ENCODE data around the gene HBZ. TPM values are rescaled to one million over a fixed set of nuclear protein-coding genes. Genes with fewer than 3 reads are reported as not detected.

Gene HBZ
- total and polyA plus RNA-seq, 2 of the 8 experiments (the other 6 are each of a cell fraction or from before 2014, with no cell fraction given) = 0.12 TPM; not detected in 1

DNA sequence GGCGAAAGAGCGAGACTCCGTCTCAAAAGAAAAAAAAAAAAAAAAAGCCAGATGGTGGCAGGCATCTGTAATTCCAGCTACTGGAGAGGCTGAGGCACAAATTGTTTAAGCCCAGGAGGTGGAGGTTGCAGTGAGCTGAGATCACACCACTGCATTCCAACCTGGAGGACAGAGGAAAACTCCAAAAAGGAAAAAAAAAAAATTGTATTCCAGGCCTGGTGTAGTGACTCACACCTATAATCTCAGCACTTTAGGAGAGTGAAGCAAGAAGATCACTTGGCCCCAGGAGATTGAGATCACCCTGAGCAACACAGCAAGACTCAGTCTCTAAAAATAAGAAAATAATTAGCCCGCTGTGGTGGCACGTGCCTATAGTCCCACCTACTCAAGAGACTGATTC is 47.9 kb downstream of the HBZ start (continued):
- TF ChIP-seq, protein P1, sequence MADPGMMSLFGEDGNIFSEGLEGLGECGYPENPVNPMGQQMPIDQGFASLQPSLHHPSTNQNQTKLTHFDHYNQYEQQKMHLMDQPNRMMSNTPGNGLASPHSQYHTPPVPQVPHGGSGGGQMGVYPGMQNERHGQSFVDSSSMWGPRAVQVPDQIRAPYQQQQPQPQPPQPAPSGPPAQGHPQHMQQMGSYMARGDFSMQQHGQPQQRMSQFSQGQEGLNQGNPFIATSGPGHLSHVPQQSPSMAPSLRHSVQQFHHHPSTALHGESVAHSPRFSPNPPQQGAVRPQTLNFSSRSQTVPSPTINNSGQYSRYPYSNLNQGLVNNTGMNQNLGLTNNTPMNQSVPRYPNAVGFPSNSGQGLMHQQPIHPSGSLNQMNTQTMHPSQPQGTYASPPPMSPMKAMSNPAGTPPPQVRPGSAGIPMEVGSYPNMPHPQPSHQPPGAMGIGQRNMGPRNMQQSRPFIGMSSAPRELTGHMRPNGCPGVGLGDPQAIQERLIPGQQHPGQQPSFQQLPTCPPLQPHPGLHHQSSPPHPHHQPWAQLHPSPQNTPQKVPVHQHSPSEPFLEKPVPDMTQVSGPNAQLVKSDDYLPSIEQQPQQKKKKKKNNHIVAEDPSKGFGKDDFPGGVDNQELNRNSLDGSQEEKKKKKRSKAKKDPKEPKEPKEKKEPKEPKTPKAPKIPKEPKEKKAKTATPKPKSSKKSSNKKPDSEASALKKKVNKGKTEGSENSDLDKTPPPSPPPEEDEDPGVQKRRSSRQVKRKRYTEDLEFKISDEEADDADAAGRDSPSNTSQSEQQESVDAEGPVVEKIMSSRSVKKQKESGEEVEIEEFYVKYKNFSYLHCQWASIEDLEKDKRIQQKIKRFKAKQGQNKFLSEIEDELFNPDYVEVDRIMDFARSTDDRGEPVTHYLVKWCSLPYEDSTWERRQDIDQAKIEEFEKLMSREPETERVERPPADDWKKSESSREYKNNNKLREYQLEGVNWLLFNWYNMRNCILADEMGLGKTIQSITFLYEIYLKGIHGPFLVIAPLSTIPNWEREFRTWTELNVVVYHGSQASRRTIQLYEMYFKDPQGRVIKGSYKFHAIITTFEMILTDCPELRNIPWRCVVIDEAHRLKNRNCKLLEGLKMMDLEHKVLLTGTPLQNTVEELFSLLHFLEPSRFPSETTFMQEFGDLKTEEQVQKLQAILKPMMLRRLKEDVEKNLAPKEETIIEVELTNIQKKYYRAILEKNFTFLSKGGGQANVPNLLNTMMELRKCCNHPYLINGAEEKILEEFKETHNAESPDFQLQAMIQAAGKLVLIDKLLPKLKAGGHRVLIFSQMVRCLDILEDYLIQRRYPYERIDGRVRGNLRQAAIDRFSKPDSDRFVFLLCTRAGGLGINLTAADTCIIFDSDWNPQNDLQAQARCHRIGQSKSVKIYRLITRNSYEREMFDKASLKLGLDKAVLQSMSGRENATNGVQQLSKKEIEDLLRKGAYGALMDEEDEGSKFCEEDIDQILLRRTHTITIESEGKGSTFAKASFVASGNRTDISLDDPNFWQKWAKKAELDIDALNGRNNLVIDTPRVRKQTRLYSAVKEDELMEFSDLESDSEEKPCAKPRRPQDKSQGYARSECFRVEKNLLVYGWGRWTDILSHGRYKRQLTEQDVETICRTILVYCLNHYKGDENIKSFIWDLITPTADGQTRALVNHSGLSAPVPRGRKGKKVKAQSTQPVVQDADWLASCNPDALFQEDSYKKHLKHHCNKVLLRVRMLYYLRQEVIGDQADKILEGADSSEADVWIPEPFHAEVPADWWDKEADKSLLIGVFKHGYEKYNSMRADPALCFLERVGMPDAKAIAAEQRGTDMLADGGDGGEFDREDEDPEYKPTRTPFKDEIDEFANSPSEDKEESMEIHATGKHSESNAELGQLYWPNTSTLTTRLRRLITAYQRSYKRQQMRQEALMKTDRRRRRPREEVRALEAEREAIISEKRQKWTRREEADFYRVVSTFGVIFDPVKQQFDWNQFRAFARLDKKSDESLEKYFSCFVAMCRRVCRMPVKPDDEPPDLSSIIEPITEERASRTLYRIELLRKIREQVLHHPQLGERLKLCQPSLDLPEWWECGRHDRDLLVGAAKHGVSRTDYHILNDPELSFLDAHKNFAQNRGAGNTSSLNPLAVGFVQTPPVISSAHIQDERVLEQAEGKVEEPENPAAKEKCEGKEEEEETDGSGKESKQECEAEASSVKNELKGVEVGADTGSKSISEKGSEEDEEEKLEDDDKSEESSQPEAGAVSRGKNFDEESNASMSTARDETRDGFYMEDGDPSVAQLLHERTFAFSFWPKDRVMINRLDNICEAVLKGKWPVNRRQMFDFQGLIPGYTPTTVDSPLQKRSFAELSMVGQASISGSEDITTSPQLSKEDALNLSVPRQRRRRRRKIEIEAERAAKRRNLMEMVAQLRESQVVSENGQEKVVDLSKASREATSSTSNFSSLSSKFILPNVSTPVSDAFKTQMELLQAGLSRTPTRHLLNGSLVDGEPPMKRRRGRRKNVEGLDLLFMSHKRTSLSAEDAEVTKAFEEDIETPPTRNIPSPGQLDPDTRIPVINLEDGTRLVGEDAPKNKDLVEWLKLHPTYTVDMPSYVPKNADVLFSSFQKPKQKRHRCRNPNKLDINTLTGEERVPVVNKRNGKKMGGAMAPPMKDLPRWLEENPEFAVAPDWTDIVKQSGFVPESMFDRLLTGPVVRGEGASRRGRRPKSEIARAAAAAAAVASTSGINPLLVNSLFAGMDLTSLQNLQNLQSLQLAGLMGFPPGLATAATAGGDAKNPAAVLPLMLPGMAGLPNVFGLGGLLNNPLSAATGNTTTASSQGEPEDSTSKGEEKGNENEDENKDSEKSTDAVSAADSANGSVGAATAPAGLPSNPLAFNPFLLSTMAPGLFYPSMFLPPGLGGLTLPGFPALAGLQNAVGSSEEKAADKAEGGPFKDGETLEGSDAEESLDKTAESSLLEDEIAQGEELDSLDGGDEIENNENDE (IDR thresholded peaks at IDR 0.05; ENCODE audit: insufficient replicate concordance, low read length) = no peak
- TF ChIP-seq CEBPB (IDR thresholded peaks at IDR 0.05; ENCODE audit: low read depth, low read length) = no peak
- no peak for TF ChIP-seq SUZ12 (IDR thresholded peaks at IDR 0.05; ENCODE audit: low read length)
- no peak for TF ChIP-seq RFX5 (IDR thresholded peaks at IDR 0.05; ENCODE audit: borderline replicate concordance, low read depth, low read length)
- TF ChIP-seq HDAC6 (IDR thresholded peaks at IDR 0.05; ENCODE audit: low read depth, low read length) = no peak
- TF ChIP-seq RBBP5 (IDR thresholded peaks at IDR 0.05; ENCODE audit: borderline replicate concordance, low read depth, low read length) = no peak
- no peak for TF ChIP-seq HDAC2 (IDR thresholded peaks at IDR 0.05; ENCODE audit: borderline replicate concordance in 1 of 2, low read depth in 2 of 2, low read length in 2 of 2)
- TF ChIP-seq, protein P2, sequence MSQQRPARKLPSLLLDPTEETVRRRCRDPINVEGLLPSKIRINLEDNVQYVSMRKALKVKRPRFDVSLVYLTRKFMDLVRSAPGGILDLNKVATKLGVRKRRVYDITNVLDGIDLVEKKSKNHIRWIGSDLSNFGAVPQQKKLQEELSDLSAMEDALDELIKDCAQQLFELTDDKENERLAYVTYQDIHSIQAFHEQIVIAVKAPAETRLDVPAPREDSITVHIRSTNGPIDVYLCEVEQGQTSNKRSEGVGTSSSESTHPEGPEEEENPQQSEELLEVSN (IDR thresholded peaks at IDR 0.05) = no peak
